AG08396 (cell line): Measurements from ENCODE around the gene ZDHHC19.
"Not testable (repeated sequence)": the region's sequence is repeated elsewhere in the genome, so short reads cannot be mapped to it uniquely, and the experiment has no call there.

ENCODE experiments used
- DNase-seq: peaks from one replicate; pipeline ENCODE4 v3.0.0; 2012; ENCODE audit warnings: low spot score, mixed read lengths

The ZDHHC19 gene

DNA sequence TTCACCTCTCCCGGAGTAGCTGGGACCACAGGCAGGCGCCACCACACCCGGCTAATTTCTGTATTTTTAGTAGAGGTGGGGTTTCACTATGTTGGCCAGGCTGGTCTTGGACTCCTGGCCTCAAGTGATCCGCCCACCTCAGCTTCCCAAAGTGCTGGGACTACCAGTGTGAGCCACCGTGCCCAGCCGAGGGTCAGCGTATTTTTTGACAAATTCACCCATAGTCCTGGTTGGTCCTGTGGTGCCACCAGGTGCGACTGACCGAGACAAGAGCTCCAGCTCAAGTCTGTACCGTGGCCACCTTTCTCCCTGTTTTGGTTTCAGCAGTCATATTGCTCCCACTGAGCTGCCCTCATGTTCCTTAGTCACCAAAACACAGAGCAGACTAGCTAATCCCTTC lies 13.9 kb upstream of the ZDHHC19 start:
- no peak for DNase-seq

DNA sequence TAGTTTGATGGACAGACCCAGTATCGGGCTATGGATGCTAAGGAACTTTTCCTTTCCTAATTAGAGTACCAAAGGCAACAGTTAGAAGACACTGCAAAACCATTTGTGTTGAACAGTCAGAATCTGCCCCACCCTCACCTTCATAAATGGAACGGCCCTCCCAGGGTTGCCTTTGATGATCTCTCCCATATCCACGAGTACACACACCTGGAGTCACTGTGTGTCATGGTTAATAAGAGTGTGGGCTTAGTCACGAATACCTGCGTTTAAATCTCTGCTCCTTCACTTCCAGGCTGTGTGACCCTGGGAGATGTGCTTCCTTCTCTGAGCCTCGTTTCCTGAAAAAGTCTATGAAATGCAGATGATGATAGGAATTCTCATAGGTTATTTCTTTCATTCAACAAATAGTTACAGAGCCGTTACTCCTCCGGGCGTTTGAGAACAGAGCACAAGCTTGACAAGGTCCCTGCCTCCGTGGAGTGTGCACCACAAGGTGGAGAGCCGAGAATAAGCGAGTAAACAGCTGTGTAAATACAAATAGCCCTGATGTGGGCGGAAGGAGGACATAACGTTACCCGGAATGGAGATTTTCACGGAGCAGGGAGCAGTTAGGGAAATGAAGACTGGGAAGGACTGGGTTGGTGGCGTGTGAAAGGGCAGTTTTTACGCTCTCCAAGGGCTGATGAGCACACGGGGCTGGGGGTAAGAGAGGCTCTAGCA lies 11.8 kb upstream of the ZDHHC19 start:
- no peak for DNase-seq

DNA sequence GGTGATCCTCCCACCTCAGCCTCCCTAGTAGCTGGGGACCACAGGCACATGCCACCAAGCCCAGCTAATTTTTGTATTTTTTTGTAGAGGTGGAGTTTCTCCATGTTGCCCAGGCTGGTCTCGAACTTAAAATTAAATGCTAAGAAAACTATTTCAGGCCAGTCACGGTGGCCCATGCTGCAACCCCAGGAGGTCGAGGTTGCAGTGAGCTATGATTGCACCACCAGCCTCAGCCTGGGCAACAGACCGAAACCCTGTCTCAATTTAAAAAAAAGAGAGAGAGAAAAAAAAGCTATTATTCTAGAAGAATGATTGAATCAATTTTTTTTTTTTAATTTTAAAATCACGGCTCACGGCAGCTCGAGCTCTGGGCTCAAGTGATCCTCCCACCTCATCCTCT lies 9.8 kb upstream of the ZDHHC19 start:
- DNase-seq = no peak

DNA sequence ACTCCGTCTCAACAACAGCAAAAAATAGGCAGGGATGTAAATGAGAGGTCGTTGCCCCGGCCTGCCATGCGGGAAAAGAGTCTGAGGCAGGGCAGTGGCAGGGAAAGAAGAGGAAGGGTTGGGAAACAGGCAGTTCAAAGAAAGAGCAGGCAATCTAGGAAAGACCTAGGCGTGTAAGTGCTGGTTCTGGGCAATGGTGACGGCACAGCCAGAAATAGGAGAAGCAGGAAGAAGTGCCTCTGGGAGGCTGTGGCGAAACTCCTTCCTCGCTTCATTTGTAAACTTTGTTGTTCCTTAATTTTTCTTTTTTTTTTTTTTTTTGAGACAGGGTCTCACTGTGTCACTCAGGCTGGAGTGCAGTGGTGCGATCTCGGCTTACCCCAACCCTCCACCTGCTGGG lies 9.4 kb upstream of the ZDHHC19 start:
- DNase-seq = no peak

DNA sequence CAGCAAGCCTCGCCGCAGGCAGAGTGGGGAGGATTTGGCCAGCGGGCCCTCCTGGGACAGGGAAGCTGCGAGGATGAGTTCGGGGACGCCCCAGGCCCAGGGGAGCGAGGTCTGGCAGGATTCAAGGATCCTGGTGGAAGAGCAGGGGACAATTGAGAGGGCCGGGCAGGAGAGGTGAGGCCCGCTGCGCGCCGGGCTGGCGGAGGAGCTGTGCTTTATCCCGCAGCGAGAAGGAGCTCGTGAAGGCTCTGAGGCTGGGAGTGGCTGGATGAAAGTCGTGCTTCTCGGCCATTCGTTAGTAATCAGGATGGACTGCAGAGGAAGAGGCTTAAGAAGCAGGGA lies 8.7 kb upstream of the ZDHHC19 start:
- DNase-seq = no peak

DNA sequence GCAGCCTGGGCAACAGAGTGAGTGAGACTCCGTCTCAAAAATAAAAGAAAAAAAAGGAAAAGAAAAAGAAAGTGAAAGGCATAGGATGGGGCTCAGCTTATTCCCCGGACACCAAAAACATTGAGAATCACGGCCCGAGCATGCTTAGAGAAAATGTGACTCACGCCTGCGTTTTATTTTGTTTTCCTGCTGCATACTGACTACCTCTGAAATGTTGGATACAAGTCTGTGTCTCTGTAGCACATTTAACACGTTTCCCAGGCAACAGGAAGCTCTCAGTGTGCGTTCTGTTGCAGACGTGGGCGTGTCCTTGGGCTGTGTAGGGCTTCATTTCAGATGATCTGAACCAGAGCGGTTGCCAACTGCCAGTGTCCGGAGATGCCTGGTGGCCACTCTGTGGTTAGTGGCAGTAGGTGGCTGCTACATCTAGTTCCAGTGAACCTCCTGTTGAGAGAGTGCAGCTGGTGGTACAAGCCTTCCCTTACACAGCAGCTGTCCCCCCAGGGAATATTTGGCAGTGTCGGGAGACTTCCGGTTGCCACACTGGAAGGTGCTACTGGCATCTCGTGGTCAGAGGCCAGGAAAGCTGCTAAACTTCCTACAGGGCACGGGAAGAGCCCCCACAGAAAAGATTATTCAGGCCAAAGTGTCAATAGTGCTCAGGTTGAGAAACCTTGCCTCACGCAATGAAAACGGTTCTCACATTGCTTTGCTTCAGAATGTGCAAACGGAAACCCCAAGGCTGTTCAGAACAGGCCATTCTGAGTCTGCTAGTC lies 8.2 kb upstream of the ZDHHC19 start:
- peak; percentile 89 for DNase-seq

DNA sequence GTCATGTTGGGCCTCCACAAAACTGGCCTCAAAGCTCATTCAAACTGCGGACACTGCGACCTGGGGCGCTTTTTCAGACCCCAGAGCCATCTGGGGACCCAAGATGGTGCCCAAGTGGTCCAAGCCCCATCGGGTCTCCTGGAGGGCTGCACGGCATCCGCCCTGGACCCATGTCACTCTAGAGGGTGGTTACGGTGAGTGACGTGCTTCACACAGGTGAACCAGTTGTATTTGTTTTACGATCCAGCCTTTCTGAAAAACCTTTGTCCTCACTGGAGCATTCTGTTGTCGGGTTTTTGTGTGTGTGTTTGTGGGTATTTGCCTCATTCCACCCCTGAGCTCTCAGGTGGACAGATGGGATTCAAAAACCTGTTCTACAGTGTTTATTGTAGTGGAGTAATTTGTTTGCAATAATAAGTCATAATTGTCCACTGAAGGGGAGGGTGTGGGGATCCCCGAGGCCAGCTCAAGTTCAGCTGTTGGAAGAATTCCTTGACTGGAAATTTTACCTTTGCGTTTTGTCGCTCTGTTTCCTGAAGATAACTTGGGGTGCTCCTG lies 7.0 kb upstream of the ZDHHC19 start:
- no peak for DNase-seq

DNA sequence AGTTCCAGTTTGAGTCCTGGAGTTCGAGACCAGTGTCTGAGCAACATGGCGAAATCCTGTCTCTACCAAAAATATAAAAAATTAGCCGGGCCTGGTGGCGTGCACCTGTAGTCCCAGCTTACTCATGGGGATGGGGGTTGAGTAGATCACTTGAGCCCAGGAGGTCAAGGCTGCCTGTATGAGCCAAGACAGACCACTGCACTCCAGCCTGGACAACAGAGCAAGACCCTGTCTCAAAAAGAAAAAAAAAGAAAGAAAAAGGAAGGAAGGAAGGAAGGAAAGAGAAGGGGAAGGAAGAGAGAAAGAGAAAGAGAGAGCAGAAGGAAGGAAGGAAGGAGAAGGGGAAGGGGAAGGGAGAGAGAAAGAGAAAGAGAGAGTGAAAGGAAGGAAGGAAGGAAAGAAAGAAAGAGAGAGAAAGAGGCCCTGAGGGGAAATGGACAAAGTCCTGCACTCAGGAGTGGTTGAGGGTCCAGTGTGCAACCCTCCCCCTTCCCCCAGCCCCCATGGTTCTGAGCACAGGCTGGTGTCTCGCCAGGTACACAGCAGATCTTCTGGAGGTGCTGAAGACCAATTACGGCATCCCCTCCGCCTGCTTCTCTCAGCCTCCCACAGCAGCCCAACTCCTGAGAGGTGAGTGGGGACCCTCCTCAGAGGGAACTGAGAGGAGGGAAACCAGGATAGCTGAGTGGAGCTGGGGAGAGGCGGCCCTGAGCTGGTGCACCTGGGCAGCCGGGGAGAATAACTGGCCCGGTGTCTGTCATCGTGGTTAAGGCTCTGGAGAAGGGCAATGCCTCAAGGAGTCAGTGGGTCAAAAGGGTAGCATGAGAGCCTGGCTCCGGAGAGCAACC lies 6.3 kb upstream of the ZDHHC19 start:
- DNase-seq = no peak

DNA sequence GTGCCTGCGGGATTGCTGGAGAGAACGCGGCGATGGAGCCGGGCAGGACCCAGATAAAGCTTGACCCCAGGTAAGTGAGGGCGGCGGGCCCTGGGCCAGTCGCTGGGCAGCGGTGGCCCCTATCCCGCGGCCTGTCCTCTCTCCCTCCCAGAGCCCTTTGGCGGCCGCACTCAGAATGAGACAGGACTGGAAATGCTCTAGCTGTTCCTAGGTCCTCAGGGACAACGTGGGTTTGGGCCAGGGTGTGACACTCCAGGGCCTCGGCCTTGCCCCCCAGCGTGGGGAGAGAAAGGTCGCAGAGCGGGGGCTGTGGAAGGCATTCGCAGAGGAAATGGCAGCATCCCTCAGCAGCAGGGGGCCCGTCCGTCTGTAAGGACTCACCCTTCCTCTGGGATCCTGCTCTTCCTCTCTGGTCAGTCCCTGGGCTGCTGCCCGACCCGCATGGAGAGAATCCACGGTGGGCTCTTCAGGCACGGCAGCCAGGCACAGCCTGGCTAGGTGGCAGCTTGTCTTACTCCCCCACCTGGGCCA lies 5.5 kb upstream of the ZDHHC19 start:
- no peak for DNase-seq

DNA sequence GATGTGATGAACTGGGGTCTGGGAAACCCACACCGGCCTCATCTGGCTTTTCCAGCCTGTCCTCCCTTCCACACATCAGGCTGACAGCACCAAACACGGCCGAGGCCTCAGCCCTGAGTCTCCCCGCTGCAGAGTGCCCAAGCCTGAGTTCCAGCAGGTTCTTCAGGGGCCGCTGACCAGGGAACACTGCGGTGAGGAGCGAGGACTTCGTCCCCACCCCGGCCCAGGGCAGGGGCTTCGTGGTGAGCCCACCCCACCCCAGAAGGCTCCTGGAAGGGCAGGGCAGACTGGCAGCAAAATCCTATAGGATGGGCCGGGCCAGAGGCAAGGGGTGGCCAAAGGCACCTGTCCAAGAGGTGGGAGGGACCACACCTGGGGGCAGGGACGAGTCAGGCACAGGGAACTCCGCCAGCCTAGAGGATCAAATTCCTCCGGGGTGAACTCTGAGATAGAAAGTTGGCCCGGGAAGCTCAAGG lies 4.9 kb upstream of the ZDHHC19 start, which contains the start of gene SLC51A:
Gene SLC51A (plus strand): TSS at position 446 of the 476 bp plus-strand sequence. CDS start 179 bp downstream, outside the sequence.
- no peak for DNase-seq

DNA sequence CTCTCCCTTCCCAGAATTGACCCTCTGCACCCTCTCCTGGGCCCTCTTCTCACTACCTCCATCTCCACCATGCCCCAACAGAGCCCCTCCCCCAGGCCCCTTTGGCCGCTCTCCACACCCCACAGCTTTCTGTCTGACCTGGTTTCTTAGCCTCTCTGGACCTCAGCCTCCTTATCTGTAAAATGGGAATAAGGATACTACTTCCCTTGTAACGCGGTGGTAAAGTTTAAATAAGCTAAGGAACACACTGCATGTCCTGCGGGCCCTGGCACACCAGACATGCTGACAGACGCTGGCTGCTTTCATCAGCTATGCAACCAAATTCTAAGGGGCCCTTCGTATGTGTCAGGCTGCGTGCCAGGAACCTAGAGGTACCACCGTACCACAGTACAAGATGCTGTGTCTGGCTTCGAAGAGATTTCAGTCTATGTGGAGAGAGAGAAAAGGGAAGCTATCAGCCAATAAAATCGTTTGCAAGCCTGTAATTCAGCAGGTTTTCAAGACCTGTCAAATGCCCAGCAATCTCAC lies 4.4 kb upstream of the ZDHHC19 start:
- no peak for DNase-seq

DNA sequence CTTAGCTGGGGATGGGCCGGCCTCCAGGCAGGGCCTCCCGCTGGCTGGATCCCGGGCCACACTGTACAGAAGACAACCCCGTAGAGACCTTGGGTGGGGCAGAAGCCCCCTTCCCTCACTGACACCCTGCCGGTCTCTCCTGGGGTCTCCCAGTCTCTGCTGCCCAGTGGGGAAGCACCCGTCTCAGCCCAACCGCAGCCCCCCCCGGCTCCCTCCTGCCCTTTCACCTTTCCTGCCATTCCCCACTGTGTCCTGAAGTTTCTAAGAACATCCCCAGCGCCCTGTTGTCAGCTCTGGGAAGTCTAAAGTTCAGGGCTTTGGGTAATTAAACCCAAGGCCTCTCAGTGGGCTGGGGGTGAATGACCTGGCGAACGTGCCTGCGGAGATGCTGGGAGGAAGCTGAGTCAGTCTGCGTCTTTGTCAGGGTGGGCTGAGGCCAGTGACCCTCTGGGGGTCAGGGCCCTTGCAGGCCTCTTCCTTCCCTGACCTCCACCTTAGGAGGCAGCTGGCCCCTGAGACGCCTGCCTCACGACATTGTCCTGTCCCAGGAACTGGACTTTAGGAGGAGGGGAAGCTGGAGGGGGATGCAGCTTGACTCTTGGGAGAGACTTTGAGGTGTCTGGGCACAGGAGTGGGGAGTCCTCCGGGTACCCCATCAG lies 3.7 kb upstream of the ZDHHC19 start:
- DNase-seq = no peak

DNA sequence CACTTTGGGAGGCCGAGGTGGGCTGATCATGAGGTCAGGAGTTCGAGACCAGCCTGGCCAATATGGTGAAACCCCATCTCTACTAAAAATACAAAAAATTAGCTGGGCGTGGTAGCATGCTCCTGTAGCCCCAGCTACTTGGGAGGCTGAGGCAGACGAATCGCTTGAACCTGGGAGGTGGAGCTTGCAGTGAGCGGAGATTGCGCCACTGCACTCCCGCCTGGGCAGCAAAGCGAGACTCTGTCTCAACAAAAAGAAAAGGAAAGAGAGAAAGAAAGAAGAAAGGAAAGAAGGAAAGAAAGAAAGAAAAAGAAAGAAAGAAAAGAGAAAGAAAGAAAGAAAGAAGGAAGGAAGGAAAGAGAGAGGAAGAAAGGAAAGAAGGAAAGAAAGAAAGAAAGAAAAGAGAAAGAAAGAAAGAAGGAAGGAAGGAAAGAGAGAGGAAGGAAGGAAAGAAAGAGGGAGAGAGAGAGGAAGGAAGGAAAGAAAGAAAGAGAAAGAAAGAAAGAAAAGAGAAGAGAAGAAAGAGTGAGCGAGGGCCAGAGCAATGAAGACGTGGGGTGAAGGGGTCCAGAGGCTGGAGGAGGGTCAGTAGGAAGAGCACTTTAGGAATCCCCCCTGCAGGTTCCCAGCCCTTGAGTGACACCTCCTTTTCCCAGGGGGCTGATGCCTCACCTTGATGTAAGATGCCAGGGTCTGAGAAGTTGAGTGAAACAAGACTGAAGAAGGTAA lies 1.1 kb downstream of the ZDHHC19 start:
- DNase-seq = not testable (repeated sequence)

DNA sequence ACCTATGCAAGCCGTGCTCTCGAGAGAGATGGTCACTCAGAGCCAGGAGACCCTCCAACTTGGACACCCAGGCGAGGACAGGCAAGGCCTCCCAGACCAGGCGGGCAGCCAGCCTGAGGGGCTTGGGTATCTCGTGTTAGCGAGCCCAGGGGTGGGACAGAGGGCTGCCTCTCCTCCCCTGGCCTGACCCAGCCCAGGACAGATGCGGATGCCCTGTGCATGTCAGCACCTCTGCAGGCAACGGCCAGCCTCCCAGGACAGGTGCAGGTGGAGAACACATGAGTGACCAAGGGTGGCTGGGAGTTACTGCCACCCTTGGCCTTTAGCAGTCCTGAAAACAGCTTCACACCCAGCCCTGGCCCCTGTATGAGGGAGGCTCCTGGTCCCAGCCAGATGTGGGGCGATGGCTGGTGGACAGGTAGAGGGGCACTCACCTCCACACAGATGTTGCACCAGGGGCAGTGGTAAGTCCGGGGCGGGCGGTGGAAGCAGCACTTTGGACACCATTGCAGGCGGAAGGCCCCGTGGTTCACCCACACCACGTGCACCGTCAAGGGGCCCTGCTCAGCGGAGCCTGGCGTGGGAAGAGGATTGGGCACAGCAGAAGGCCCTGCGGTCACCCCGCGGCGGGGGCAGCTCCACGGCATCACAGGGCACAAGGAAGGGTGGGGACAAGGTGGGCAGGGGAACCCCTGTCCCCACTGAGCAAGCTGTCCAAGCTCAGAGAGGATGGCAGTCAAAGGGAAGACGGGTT lies 2.1 kb downstream of the ZDHHC19 start:
- no peak for DNase-seq

DNA sequence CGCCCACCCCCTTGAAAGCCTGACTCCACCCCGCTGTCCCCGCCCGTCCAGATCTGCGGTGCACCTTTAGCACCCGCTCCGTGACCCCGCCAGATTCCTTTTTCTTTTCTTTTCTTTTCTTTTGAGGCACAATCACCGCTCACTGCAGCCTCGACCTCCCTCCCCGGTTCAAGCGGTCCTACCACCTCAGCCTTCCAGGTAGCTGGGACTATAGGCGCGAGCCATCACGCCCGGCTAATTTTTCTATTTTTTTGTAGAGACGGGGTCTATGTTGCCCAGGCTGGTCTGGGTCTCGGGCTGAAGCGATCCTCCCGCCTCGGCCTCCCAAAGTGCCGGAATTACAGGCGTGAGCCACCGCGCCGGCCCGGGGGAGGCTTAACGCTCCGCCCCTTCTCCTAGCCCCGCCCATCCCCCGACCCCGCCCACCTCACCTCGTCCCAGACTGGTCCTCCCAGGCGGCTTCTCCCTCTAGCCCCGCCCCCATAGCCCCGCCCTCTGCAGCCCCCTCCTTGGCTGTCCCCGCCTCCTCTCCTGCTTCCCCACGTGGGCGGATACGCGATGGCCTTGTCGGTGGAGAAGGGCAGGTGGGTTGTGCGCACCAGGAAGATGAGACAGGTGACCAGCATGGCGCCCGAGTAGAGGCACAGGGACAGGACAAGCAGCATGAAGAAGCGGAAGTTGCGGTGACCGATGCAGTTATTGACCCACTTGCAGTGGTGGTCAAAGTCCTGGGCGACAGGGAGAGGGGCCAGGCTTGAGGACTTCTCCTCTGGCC lies 3.2 kb downstream of the ZDHHC19 start:
- DNase-seq = peak; percentile 76

DNA sequence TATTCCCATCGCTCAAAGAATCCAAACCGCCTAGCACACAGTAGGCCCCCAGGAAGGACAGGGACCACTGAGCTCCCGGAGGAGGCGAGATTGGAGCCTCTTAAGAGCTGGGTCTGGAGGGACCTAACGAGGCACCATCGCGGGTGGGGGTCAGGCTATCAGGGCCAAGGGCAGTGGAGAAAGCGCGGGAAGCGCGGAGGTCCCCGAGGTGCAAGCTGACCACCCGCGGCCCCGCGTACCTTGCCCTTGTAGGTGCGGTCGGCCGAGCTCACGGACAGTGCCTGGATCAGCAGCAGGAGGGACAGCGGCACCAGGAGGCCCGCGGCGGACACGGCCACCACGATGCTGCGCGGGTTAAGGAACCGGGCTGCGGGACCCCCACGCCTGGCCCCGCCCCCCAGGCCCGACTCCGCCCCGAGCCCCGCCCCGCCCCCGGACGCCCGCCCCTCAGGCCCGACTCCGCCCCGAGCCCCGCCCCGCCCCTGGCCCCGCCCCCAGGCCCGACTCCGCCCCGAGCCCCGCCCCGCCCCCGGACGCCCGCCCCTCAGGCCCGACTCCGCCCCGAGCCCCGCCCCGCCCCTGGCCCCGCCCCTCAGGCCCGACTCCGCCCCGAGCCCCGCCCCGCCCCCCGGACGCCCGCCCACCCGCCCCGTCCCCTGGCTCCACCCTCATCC lies 3.9 kb downstream of the ZDHHC19 start:
- no peak for DNase-seq

DNA sequence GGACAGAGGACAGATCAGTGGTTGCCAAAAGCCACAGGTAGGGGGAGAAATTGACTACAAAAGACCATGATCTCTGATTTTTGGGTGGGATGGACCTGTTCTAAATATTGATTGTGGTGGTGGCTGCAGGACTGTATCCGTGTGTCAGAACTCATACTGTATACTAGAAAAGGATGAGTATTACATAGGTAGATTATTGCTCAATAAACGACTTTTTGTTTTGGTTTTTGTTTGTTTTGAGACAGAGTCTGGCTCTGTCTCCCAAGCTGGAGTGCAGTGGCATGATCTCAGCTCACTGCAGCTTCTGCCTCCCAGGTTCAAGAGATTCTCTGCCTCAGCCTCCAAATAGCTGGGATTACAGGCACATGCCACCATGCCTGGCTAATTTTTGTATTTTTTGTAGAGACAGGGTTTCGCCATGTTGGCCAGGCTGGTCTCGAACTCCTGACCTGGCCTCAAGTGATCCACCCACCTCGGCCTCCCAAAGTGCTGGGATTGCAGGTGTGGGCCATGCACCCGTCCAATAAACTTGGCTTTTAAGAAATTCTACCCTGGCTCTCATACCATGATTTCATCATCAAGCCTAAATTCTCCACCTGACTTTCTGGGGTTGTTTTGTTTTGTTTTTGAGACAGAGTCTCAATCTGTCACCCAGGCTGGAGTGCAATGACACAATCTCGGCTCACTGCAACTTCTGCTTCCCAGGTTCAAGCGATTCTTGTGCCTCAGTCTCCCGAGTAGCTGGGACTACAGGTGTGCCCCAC lies 5.6 kb downstream of the ZDHHC19 start:
- not testable (repeated sequence) for DNase-seq

DNA sequence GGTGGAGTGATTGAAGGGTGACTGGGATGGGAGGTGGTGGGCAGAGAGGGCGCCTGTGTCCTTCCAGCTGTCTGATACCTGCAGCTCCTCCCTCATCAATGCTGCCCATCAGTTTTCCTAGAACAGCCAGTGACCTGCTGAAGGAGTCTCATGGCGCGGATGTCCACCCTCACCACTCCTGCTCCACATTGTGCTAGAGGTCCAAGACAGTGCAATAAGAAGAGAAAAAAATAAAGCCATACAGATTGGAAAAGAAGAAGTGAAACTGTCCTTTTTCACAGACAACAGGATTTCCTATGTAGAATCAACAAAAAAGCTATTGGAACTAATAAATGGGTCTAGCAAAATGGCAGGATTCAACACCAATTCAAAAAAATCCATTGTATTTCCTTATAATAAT lies 7.4 kb downstream of the ZDHHC19 start:
- DNase-seq = no peak
